ENCODE data around the gene AKAP13. TPM values are rescaled to one million over a fixed set of nuclear protein-coding genes. Genes with fewer than 3 reads are reported as not detected.

The AKAP13 gene
- total and polyA plus RNA-seq, 2 of the 8 experiments (the other 6 are each of a cell fraction or from before 2014, with no cell fraction given): 14.0 to 46.2 TPM

- TF ChIP-seq CHD7 (IDR thresholded peaks at IDR 0.05; ENCODE audit: insufficient replicate concordance, low read length) (no peak), SP1 (IDR thresholded peaks at IDR 0.05; ENCODE audit: low read depth, low read length) (no peak), USF2 (IDR thresholded peaks at IDR 0.05; ENCODE audit: low read length) (no peak), TEAD4 (IDR thresholded peaks at IDR 0.05; ENCODE audit: low read depth, low read length) (no peak), SUZ12 (IDR thresholded peaks at IDR 0.05; ENCODE audit: low read length) (no peak), RAD21 (IDR thresholded peaks at IDR 0.05 in 1 of 2, conservative IDR thresholded peaks at IDR 0.05 in 1 of 2; ENCODE audit: low read depth in 2 of 2, low read length in 2 of 2) (no peak), JUND (IDR thresholded peaks at IDR 0.05; ENCODE audit: low read length) (no peak), SP4 (IDR thresholded peaks at IDR 0.05; ENCODE audit: low read length) (no peak), TCF12 (IDR thresholded peaks at IDR 0.05; ENCODE audit: low read depth, low read length) (no peak), SIRT6 (IDR thresholded peaks at IDR 0.05; ENCODE audit: low read length) (no peak)
These were observed 292.1 kb downstream of the AKAP13 start (continued) for GRCh38 chr15:85672332-85673084.

All from H1 (cell line).